Peyer's patch (tissue), 4 donors: ENCODE measurements around the gene GABRR1. TPM values are rescaled to one million over a fixed set of nuclear protein-coding genes. Genes with fewer than 3 reads are reported as not detected.

Source experiments
- DNase-seq, 3 donors: peaks; one replicate each; pipeline ENCODE4 v3.0.0-alpha.2; 2017 to 2019
- H3K27ac ChIP-seq, 4 donors: fragments of 200-600 bp; sonication (generic); one replicate each; pipeline ENCODE4 v1.5.1; 2016 to 2019
- H3K27me3 ChIP-seq, 2 donors: fragments of 200-600 bp; sonication (generic); one replicate each; pipeline ENCODE4 v1.5.1; 2019
- H3K36me3 ChIP-seq, 3 donors: fragments of 200-600 bp; sonication (generic); one replicate each; pipeline ENCODE4 v1.5.1; 2016 to 2019
- H3K4me1 ChIP-seq, 4 donors: fragments of 200-600 bp; sonication (generic); one replicate each; pipeline ENCODE4 v1.5.1; 2016 to 2019
- H3K4me3 ChIP-seq, 4 donors: fragments of 200-600 bp; sonication (generic); 1 replicate in 3 of 4; 2 replicates in 1 of 4; pipeline ENCODE4 v1.5.1; 2016 to 2019; ENCODE audit warnings: mild to moderate bottlenecking in 1 of 4
- H3K9me3 ChIP-seq, 4 donors: fragments of 200-600 bp; sonication (generic); one replicate each; pipeline ENCODE4 v1.5.1; 2016 to 2019; ENCODE audit warnings: mild to moderate bottlenecking in 1 of 4
- POLR2A ChIP-seq, 2 donors: fragments of 450-650 bp; IDR thresholded peaks; one replicate each; pipeline ENCODE4 v1.5.1; 2017; ENCODE audit warnings: antibody characterized with exemption in 2 of 2, mild to moderate bottlenecking in 2 of 2, moderate library complexity in 2 of 2
- total RNA-seq, 4 donors: library from RNA; depleted of rRNA; stranded (reverse); fragments of >200 nt; gene quantifications; one replicate each; pipeline ENCODE4 v1.1.0, GENCODE V29; 2016
- TF ChIP-seq, protein P1 (sequence below), 6 experiments: fragments of 450-650 bp in 4 of 6; fragments of 200-600 bp in 2 of 6; sonication (generic) in 1 of 6; IDR thresholded peaks; one replicate each; pipeline ENCODE4 v1.5.1; 2017 to 2019; ENCODE audit warnings: antibody characterized with exemption in 6 of 6, mild to moderate bottlenecking in 3 of 6, moderate library complexity in 1 of 6

The GABRR1 gene
- total RNA-seq, 4 donors from 2014 or later: not detected

DNA sequence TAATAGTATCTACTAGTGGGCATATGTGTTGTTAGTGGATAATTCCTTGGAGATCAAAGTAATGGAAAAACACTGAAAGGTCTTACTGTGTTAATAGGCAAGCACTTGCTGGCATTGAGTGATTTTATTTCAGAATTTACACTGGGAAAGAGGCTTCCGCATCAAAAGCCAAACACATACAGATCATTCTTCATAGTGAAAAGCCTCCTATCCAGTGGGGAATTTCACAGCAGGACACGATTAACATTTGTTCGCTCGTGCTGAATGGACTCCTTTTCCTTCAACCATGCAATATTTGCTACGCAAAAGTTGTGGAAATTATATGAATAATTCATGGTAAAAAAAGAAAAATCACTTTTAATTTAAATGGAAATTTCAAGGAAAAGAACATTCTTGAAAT, 26.4 kb downstream of the GABRR1 start:
- no peaks in the 10 kb centered on the region for H3K36me3 ChIP-seq
- H3K27ac ChIP-seq: no peak overlapping the region
- peaks cover 0 to 4% (median 0%) of the 10 kb centered on the region in 4 donors for H3K9me3 ChIP-seq
- DNase-seq: no peak
- no peaks in the 10 kb centered on the region for H3K27me3 ChIP-seq
- H3K4me3 ChIP-seq: no peak overlapping the region
- TF ChIP-seq, protein P1, sequence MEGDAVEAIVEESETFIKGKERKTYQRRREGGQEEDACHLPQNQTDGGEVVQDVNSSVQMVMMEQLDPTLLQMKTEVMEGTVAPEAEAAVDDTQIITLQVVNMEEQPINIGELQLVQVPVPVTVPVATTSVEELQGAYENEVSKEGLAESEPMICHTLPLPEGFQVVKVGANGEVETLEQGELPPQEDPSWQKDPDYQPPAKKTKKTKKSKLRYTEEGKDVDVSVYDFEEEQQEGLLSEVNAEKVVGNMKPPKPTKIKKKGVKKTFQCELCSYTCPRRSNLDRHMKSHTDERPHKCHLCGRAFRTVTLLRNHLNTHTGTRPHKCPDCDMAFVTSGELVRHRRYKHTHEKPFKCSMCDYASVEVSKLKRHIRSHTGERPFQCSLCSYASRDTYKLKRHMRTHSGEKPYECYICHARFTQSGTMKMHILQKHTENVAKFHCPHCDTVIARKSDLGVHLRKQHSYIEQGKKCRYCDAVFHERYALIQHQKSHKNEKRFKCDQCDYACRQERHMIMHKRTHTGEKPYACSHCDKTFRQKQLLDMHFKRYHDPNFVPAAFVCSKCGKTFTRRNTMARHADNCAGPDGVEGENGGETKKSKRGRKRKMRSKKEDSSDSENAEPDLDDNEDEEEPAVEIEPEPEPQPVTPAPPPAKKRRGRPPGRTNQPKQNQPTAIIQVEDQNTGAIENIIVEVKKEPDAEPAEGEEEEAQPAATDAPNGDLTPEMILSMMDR (IDR thresholded peaks at IDR 0.05): no peak
- TF ChIP-seq POLR2A (IDR thresholded peaks at IDR 0.05): no peak
- no peaks in the 10 kb centered on the region for H3K4me1 ChIP-seq

DNA sequence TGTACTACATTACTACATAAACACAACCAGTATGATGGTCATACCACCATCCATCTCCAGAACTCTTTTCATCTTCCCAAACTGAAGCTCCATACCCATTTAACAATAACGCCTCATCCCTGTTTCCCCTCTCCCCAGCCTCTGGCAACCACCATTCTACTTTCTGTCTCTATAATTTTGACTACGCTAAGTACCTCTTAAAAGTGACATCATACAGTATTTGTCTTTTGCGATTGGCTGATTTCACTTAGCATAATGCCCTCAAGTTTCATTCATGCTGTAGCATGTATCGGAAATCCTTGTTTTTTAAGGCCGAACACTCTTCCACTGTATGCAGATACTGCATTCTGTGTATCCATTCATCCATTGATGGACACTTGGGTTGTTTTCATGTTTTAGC, 29.7 kb downstream of the GABRR1 start:
- no peak for DNase-seq
- Histone ChIP-seq H3K9me3 (no peaks in the 10 kb centered on the region), H3K27ac (no peak overlapping the region), H3K4me3 (no peak overlapping the region), H3K4me1 (no peaks in the 10 kb centered on the region), H3K36me3 (no peaks in the 10 kb centered on the region), H3K27me3 (no peaks in the 10 kb centered on the region)
- no peak for TF ChIP-seq POLR2A (IDR thresholded peaks at IDR 0.05)
- TF ChIP-seq, protein P1 (IDR thresholded peaks at IDR 0.05): no peak

DNA sequence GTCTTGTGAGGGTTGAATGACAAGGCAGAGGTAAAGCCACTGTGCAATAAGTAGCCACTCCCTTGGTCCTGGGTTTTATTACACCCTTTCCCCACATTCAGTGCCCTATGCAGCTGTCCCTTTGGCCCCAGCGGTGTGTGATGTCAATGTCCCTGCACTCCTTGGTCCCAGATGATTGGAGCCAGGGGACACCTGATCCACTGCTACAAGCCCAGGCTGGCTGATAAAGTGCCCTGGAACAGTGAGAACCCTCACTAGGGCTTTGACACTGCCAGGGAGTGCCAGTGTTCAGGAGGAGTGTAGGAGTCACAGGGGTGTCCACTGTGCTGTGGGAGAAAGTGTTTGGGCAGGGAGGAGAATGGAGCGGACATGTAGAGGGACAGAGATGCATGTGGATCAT, 30.4 kb downstream of the GABRR1 start:
- no peaks in the 10 kb centered on the region for H3K9me3 ChIP-seq
- no peak for DNase-seq

DNA sequence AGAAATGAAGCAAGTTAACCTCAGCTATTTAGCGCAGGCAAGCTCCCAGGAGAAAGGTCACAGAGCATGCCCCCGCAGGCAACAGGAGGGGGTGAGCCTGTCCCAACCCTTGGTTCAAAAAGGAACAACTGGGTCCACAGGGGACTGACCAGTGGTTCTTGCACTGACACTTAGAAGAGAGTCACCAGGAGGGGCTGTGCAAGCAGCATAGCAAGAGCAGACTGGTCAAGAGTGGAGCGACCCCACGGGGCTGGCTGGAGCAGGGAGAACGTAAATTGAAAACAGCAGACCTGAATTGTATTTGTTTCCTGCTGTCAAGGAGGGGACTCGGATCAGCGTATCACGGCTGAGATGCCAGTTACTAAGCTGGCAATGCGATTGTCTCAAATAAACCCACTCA, 32.8 kb downstream of the GABRR1 start:
- H3K27me3 ChIP-seq: no peaks in the 10 kb centered on the region
- H3K36me3 ChIP-seq: no peaks in the 10 kb centered on the region
- no peak overlapping the region for H3K4me3 ChIP-seq
- H3K27ac ChIP-seq: no peak overlapping the region
- H3K4me1 ChIP-seq: no peaks in the 10 kb centered on the region
- no peak for DNase-seq
- no peak for TF ChIP-seq POLR2A (IDR thresholded peaks at IDR 0.05)
- TF ChIP-seq, protein P1 (IDR thresholded peaks at IDR 0.05): no peak
- H3K9me3 ChIP-seq: no peaks in the 10 kb centered on the region

More for the DNA sequence above, 30.4 kb downstream of the GABRR1 start:
- Histone ChIP-seq H3K4me1 (no peaks in the 10 kb centered on the region), H3K4me3 (no peak overlapping the region), H3K36me3 (no peaks in the 10 kb centered on the region), H3K27me3 (no peaks in the 10 kb centered on the region), H3K27ac (no peak overlapping the region)
- TF ChIP-seq, protein P1 (IDR thresholded peaks at IDR 0.05): no peak
- no peak for TF ChIP-seq POLR2A (IDR thresholded peaks at IDR 0.05)

DNA sequence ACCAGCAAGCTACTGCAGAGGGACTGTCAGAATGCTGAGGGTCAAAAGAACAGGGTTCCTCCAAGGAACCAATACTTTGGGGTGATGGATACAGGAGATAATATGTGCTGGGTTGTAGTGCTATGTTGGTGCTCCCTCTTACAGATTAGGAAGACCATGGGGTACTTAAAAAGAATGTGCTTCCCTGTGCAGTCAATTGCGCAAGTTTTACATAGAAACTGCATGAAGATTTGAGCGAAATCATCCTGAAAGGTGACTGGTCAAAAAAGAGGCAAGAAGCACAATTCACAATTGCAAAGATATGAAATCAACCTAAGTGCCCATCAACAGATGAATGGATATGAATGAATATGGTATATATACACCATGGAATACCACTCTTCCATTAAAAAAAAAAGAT, 33.9 kb downstream of the GABRR1 start:
- Histone ChIP-seq H3K9me3 (no peaks in the 10 kb centered on the region), H3K27ac (no peak overlapping the region), H3K4me3 (no peak overlapping the region), H3K36me3 (no peaks in the 10 kb centered on the region), H3K27me3 (no peaks in the 10 kb centered on the region), H3K4me1 (no peaks in the 10 kb centered on the region)
- TF ChIP-seq, protein P1 (IDR thresholded peaks at IDR 0.05): no peak
- TF ChIP-seq POLR2A (IDR thresholded peaks at IDR 0.05): no peak
- no peak for DNase-seq

DNA sequence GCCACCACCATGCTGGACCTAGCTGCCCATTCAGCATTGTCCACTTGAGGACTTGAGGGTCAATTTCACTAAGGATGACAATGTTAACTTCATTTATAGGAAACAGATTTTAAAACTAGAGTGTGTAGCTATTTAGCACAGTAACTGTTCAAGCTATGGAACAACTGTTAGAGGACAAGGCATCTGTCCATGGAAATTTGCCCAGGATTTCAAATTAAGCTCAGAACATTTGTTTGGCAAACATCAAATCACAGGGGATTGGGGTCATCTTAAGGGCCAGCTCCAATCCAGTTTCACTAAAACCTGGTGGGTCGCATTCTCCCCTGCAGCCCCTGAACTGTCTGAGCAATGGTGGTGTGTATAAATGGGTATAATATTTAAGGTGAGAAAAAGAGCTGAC, 36.2 kb downstream of the GABRR1 start:
- Histone ChIP-seq H3K9me3 (no peaks in the 10 kb centered on the region), H3K36me3 (no peaks in the 10 kb centered on the region), H3K4me3 (no peak overlapping the region), H3K27ac (no peak overlapping the region), H3K27me3 (no peaks in the 10 kb centered on the region), H3K4me1 (no peaks in the 10 kb centered on the region)
- no peak for TF ChIP-seq POLR2A (IDR thresholded peaks at IDR 0.05)
- TF ChIP-seq, protein P1 (IDR thresholded peaks at IDR 0.05): no peak
- no peak for DNase-seq
